ENCODE measurements around the gene HOXB8. TPM values are rescaled to one million over a fixed set of nuclear protein-coding genes. Genes with fewer than 3 reads are reported as not detected.

The HOXB8 gene
- total and polyA plus RNA-seq, 2 donors (not counting 1 experiment from before 2014, with no cell fraction given), result 0.33 to 2.0 TPM

DNA sequence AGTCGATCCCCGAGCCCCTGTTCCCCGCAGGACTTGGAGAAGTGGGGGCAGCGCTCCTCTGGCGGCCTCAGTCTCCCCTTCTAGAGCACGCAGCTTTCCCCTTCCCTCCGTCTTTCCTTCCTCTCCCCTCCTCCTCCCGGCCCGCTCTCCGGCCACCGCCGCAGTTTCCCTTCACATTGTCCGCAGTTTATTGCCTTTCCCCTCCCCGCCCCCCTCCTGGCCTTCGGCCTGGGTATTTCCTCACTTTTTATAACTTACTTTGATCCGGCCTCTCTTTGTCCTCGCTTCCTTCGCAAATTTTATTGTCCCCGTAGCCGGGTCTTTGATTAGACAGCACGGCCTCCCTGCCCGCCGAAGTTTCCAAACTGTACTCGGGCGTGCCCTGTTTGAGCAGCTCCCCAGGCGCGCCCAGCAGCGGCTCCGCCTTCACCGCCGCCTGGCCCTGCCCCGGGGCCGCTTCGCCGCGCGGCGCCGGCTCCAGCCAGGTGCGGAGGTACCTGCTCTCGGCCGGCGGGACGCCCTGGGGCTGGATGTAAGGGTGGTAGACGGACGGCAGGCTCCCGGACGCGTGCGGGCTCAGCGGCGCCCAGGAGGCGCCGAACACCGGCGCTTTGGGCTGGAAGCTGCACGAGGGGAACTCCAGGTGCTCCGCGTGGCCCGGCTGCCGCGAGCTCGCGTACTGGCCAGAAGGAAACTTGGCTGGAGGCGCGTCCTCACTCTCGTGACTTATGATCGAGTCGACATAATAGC is 10.6 kb upstream of the HOXB8 start:
- TF ChIP-seq, protein P1, sequence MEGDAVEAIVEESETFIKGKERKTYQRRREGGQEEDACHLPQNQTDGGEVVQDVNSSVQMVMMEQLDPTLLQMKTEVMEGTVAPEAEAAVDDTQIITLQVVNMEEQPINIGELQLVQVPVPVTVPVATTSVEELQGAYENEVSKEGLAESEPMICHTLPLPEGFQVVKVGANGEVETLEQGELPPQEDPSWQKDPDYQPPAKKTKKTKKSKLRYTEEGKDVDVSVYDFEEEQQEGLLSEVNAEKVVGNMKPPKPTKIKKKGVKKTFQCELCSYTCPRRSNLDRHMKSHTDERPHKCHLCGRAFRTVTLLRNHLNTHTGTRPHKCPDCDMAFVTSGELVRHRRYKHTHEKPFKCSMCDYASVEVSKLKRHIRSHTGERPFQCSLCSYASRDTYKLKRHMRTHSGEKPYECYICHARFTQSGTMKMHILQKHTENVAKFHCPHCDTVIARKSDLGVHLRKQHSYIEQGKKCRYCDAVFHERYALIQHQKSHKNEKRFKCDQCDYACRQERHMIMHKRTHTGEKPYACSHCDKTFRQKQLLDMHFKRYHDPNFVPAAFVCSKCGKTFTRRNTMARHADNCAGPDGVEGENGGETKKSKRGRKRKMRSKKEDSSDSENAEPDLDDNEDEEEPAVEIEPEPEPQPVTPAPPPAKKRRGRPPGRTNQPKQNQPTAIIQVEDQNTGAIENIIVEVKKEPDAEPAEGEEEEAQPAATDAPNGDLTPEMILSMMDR (conservative IDR thresholded peaks at IDR 0.05 in 1 of 2, IDR thresholded peaks at IDR 0.05 in 1 of 2; ENCODE audit: low read depth in 1 of 2, low read length in 2 of 2), result no peak
- peak; percentile 82 for TF ChIP-seq EZH2 (IDR thresholded peaks at IDR 0.05; ENCODE audit: low read length, missing control alignments)
- Histone ChIP-seq H3K27me3 (ENCODE audit: control insufficient read depth, insufficient read depth, low read length) (peaks cover 99% of the 10 kb centered on the region), H3K27ac (ENCODE audit: insufficient read depth, low read length) (no peak overlapping the region), H3K4me3 (replicated peaks in 1 of 4; ENCODE audit: control extremely low read depth in 1 of 4, insufficient read depth in 1 of 4, low read depth in 3 of 4, low read length in 4 of 4) (peak overlapping the region; percentile 27 to 48 (median 34)), H3K9ac (ENCODE audit: insufficient read depth, low read length) (no peak overlapping the region), H3K36me3 (ENCODE audit: control insufficient read depth, insufficient read depth, low read length) (no peaks in the 10 kb centered on the region), H3K4me1 (ENCODE audit: control insufficient read depth, extremely low read depth, insufficient read depth, low read length) (peaks cover 4% of the 10 kb centered on the region), H3K79me2 (ENCODE audit: control insufficient read depth, insufficient read depth, low read length) (no peaks in the 10 kb centered on the region), H2AFZ (ENCODE audit: low read length) (no peak overlapping the region), H4K20me1 (ENCODE audit: control insufficient read depth, extremely low read depth, insufficient read depth, low read length) (peaks cover 2% of the 10 kb centered on the region), H3K4me2 (ENCODE audit: extremely low read depth, insufficient read depth, low read length) (peak overlapping the region; percentile 84), H3K9me3 (ENCODE audit: control insufficient read depth, insufficient read depth, low read depth, low read length) (no peaks in the 10 kb centered on the region)
- no peak for DNase-seq (ENCODE audit: low read depth in 2 of 2)

DNA sequence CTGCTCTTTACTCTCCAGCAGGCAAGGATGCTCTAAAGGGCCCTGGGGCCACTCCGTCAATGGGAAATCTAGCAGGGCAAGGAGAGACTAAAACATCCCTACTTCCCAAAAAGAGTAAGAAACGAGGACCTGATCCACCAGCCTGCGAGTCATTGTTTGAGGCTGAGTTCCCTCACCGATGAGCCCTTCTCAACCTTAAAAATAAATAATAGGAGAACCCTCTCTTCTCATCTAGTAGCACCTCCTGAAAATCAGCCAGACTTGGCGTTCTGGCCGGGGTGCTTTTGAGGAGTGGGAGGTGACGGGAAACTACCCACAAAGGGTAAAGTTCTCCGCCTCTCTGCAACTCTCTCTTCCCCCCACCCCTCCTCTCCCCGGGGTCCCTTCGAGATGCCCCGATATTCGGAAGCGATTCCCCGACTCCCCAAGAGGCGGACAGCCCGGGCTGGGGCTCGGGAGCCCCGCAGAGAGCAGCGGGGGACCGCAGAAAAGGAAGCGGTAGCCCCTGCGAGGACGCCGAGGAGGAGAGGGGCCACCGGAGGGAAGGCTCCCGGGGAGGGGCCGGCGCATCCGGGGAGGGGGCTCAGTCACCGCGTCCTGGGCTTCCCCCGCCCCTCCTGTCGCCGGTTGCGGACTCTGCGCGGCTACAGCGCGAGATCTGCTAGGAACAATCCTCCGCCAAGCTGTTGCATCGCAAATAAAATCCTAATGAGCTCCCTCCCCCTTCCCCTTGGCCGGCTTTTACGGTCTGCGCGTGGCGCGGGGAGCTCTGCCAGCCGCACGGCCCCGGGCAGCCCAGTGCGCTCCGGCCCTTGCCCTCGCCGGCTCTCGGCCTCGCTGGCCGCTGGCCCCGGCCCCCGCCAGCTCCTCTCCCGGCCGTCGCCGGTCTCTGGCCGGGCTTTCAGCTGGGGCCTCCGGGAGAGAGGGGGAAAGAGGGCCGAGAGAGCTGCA is 9.7 kb upstream of the HOXB8 start:
- Histone ChIP-seq H3K36me3 (ENCODE audit: control insufficient read depth, insufficient read depth, low read length) (no peaks in the 10 kb centered on the region), H3K9me3 (ENCODE audit: control insufficient read depth, insufficient read depth, low read depth, low read length) (no peaks in the 10 kb centered on the region), H4K20me1 (ENCODE audit: control insufficient read depth, extremely low read depth, insufficient read depth, low read length) (peaks cover 2% of the 10 kb centered on the region), H3K27ac (ENCODE audit: insufficient read depth, low read length) (no peak overlapping the region), H3K4me1 (ENCODE audit: control insufficient read depth, extremely low read depth, insufficient read depth, low read length) (peaks cover 4% of the 10 kb centered on the region), H3K4me2 (ENCODE audit: extremely low read depth, insufficient read depth, low read length) (peak overlapping the region; percentile 84), H3K27me3 (ENCODE audit: control insufficient read depth, insufficient read depth, low read length) (peaks cover 99% of the 10 kb centered on the region), H3K79me2 (ENCODE audit: control insufficient read depth, insufficient read depth, low read length) (no peaks in the 10 kb centered on the region), H3K9ac (ENCODE audit: insufficient read depth, low read length) (no peak overlapping the region), H2AFZ (ENCODE audit: low read length) (no peak overlapping the region), H3K4me3 (replicated peaks in 1 of 4; ENCODE audit: control extremely low read depth in 1 of 4, insufficient read depth in 1 of 4, low read depth in 3 of 4, low read length in 4 of 4) (peak overlapping the region in 3 of 4 experiments; percentile 31 to 48 (median 36))
- TF ChIP-seq, protein P1 (conservative IDR thresholded peaks at IDR 0.05 in 1 of 2, IDR thresholded peaks at IDR 0.05 in 1 of 2; ENCODE audit: low read depth in 1 of 2, low read length in 2 of 2), result no peak
- TF ChIP-seq EZH2 (IDR thresholded peaks at IDR 0.05; ENCODE audit: low read length, missing control alignments), result peak; percentile 87
- no peak for DNase-seq (ENCODE audit: low read depth in 2 of 2)

DNA sequence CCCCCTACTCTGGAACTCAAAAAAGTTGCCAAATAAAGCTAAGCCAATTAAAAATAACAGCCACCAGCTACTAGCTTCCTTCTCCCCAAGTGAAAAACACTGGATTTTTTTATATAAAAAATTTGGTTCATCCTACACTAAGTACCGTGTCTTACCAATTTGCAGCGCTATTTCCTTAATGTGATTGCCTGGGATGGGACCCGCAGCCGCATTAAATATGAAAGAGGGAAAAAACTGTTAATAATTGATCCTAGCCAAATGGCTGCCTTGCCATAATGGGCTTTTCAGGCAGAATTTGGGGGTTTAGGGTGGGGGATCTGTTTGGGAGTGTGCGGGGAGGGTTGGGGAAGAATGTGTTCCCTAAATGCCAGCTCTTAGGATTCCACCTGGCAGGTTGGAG is 9.0 kb upstream of the HOXB8 start:
- DNase-seq (ENCODE audit: low read depth in 2 of 2), result no peak
- Histone ChIP-seq H3K9me3 (ENCODE audit: control insufficient read depth, insufficient read depth, low read depth, low read length) (no peaks in the 10 kb centered on the region), H2AFZ (ENCODE audit: low read length) (no peak overlapping the region), H4K20me1 (ENCODE audit: control insufficient read depth, extremely low read depth, insufficient read depth, low read length) (peaks cover 2% of the 10 kb centered on the region), H3K4me3 (replicated peaks in 1 of 4; ENCODE audit: control extremely low read depth in 1 of 4, insufficient read depth in 1 of 4, low read depth in 3 of 4, low read length in 4 of 4) (no peak overlapping the region), H3K36me3 (ENCODE audit: control insufficient read depth, insufficient read depth, low read length) (no peaks in the 10 kb centered on the region), H3K27ac (ENCODE audit: insufficient read depth, low read length) (no peak overlapping the region), H3K4me1 (ENCODE audit: control insufficient read depth, extremely low read depth, insufficient read depth, low read length) (peaks cover 4% of the 10 kb centered on the region), H3K27me3 (ENCODE audit: control insufficient read depth, insufficient read depth, low read length) (peaks cover 95% of the 10 kb centered on the region), H3K79me2 (ENCODE audit: control insufficient read depth, insufficient read depth, low read length) (no peaks in the 10 kb centered on the region), H3K9ac (ENCODE audit: insufficient read depth, low read length) (no peak overlapping the region), H3K4me2 (ENCODE audit: extremely low read depth, insufficient read depth, low read length) (no peak overlapping the region)
- TF ChIP-seq, protein P1 (conservative IDR thresholded peaks at IDR 0.05 in 1 of 2, IDR thresholded peaks at IDR 0.05 in 1 of 2; ENCODE audit: low read depth in 1 of 2, low read length in 2 of 2), result no peak
- no peak for TF ChIP-seq EZH2 (IDR thresholded peaks at IDR 0.05; ENCODE audit: low read length, missing control alignments)

All from fibroblast of lung (primary cell).